GM10266 (cell line): ENCODE data around the gene MPZL3.

Experiments
- DNase-seq: peaks from one replicate; pipeline ENCODE4 v3.0.0; 2012; ENCODE audit errors: extremely low spot score
- CTCF ChIP-seq: IDR thresholded peaks from 2 replicates; pipeline ENCODE4 v1.5.1; 2012; ENCODE audit warnings: mild to moderate bottlenecking, low read depth; ENCODE audit not compliant: control insufficient read depth, insufficient read depth; ENCODE audit errors: missing control alignments

The MPZL3 gene

GRCh38 chr11:118251858-118252652, at the start of gene MPZL3:
TSS of gene MPZL3 (minus strand) at chr11:118252365. CDS start at chr11:118252294, 71 bp downstream.
- DNase-seq, result peak; percentile 75
- TF ChIP-seq CTCF, result no peak

- no peak for TF ChIP-seq CTCF
- no peak for DNase-seq
Observed at GRCh38 chr11:118301600-118302195, 49.5 kb upstream of the MPZL3 start.

- DNase-seq, result peak; percentile 22
- peak; percentile 69 for TF ChIP-seq CTCF
Observed at GRCh38 chr11:118295815-118296454, 43.8 kb upstream of the MPZL3 start.

GRCh38 chr11:118295199-118295598, 43.0 kb upstream of the MPZL3 start:
- no peak for DNase-seq
- no peak for TF ChIP-seq CTCF

- TF ChIP-seq CTCF, result no peak
- DNase-seq, result no peak
Observed at GRCh38 chr11:118294053-118294452, 41.9 kb upstream of the MPZL3 start.

- TF ChIP-seq CTCF, result no peak
- no peak for DNase-seq
Observed at GRCh38 chr11:118291477-118292135, 39.4 kb upstream of the MPZL3 start.

GRCh38 chr11:118290923-118291322, 38.8 kb upstream of the MPZL3 start:
- peak; percentile 31 for DNase-seq
- TF ChIP-seq CTCF, result peak; percentile 67
